ENCODE data around the gene RILPL2. TPM values are rescaled to one million over a fixed set of nuclear protein-coding genes. Genes with fewer than 3 reads are reported as not detected.
"Not testable (repeated sequence)": the region's sequence is repeated elsewhere in the genome, so short reads cannot be mapped to it uniquely, and the experiment has no call there.

The RILPL2 gene
- total and polyA plus RNA-seq, 12 donors = 1.1 to 6.6 (median 4.3) TPM

DNA sequence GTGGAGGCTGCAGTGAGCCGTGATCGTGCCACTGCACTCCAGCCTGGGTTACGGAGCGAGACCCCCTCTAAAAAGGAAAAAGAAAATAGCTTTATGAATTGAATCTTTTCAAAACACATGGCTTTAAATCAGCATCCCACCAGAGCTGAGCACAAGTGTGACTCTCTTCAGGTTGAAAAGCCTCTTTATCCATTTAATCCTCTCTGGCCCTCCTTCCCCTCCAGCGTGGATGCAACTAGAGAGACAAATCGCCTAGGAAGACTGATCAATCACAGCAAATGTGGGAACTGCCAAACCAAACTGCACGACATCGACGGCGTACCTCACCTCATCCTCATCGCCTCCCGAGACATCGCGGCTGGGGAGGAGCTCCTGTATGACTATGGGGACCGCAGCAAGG is 29.2 kb downstream of the RILPL2 start:
- WGBS, 4 donors = 90 to 95% (median 91%) methylated on average over 9 to 15 of the region's 15 CpGs
- H3K9me3 ChIP-seq (replicated peaks in 1 of 3); H3K27ac ChIP-seq; intact Hi-C loops (cut with DNase I); H3K4me1 ChIP-seq (replicated peaks in 1 of 2); H3K4me3 ChIP-seq; H3K27me3 ChIP-seq; DNase-seq: not testable (repeated sequence)
- peaks cover 0 to 64% of the 10 kb centered on the region in 2 donors for H3K36me3 ChIP-seq (replicated peaks in 1 of 2)

GRCh38 chr12:123404581-123404980 is 31.9 kb downstream of the RILPL2 start:
- 91 to 96% (median 92%) methylated on average over 7 to 9 of the region's 9 CpGs for WGBS, 4 donors
- Histone ChIP-seq H3K4me3 (no peak overlapping the region), H3K9me3 (replicated peaks in 1 of 3) (no peaks in the 10 kb centered on the region), H3K36me3 (replicated peaks in 1 of 2) (peaks cover 0 to 65% of the 10 kb centered on the region in 2 donors), H3K27ac (no peak overlapping the region), H3K4me1 (replicated peaks in 1 of 2) (no peaks in the 10 kb centered on the region), H3K27me3 (no peaks in the 10 kb centered on the region)
- TF ChIP-seq, protein P1, sequence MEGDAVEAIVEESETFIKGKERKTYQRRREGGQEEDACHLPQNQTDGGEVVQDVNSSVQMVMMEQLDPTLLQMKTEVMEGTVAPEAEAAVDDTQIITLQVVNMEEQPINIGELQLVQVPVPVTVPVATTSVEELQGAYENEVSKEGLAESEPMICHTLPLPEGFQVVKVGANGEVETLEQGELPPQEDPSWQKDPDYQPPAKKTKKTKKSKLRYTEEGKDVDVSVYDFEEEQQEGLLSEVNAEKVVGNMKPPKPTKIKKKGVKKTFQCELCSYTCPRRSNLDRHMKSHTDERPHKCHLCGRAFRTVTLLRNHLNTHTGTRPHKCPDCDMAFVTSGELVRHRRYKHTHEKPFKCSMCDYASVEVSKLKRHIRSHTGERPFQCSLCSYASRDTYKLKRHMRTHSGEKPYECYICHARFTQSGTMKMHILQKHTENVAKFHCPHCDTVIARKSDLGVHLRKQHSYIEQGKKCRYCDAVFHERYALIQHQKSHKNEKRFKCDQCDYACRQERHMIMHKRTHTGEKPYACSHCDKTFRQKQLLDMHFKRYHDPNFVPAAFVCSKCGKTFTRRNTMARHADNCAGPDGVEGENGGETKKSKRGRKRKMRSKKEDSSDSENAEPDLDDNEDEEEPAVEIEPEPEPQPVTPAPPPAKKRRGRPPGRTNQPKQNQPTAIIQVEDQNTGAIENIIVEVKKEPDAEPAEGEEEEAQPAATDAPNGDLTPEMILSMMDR (IDR thresholded peaks at IDR 0.05) = no peak
- no peak for TF ChIP-seq POLR2A (IDR thresholded peaks at IDR 0.05)
- intact Hi-C loops (cut with DNase I) = no loop called here
- no peak for DNase-seq

GRCh38 chr12:123401753-123402683 is 34.5 kb downstream of the RILPL2 start:
- no peaks in the 10 kb centered on the region for H3K27me3 ChIP-seq
- peaks cover 0 to 12% of the 10 kb centered on the region in 2 donors for H3K4me1 ChIP-seq (replicated peaks in 1 of 2)
- no peak overlapping the region for H3K27ac ChIP-seq
- TF ChIP-seq POLR2A (IDR thresholded peaks at IDR 0.05) = no peak
- TF ChIP-seq, protein P1 (IDR thresholded peaks at IDR 0.05) = no peak
- 83 to 88% (median 83%) methylated on average over 12 to 15 of the region's 15 CpGs for WGBS, 4 donors
- no peak overlapping the region for H3K4me3 ChIP-seq
- no peaks in the 10 kb centered on the region for H3K9me3 ChIP-seq (replicated peaks in 1 of 3)
- no peak for DNase-seq
- peaks cover 0 to 53% of the 10 kb centered on the region in 2 donors for H3K36me3 ChIP-seq (replicated peaks in 1 of 2)
- intact Hi-C loops (cut with DNase I) = no loop called here

DNA sequence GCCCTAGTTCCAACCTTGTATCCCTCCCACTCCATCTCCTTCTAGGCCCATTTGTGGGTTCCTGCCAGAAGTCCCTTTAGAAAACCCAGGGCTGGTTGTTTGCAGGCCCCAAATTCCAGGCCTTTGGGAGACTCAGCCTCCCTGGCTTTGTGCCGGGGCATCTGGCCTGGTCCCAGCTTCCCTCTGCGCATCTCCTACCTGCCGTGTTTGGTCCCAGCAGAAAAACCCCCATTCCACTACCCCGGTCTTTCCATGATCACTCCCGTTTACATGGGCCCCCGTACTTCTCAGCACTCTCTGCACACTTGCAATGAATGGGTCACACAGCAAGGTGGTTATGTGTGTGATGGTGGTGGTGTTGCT is 37.2 kb downstream of the RILPL2 start:
- intact Hi-C loops (cut with DNase I) = no loop called here
- DNase-seq = no peak
- peak overlapping the region in 3 of 5 donors; percentile 19 to 86 (median 63) for H3K27ac ChIP-seq
- H3K9me3 ChIP-seq (replicated peaks in 1 of 3) = no peaks in the 10 kb centered on the region
- H3K36me3 ChIP-seq (replicated peaks in 1 of 2) = peaks cover 0 to 53% of the 10 kb centered on the region in 2 donors
- no peak overlapping the region for H3K4me3 ChIP-seq
- H3K4me1 ChIP-seq (replicated peaks in 1 of 2) = peaks cover 0 to 12% of the 10 kb centered on the region in 2 donors
- 83 to 97% (median 91%) methylated on average over 6 of the region's 6 CpGs for WGBS, 4 donors
- no peak for TF ChIP-seq POLR2A (IDR thresholded peaks at IDR 0.05)
- no peaks in the 10 kb centered on the region for H3K27me3 ChIP-seq

DNA sequence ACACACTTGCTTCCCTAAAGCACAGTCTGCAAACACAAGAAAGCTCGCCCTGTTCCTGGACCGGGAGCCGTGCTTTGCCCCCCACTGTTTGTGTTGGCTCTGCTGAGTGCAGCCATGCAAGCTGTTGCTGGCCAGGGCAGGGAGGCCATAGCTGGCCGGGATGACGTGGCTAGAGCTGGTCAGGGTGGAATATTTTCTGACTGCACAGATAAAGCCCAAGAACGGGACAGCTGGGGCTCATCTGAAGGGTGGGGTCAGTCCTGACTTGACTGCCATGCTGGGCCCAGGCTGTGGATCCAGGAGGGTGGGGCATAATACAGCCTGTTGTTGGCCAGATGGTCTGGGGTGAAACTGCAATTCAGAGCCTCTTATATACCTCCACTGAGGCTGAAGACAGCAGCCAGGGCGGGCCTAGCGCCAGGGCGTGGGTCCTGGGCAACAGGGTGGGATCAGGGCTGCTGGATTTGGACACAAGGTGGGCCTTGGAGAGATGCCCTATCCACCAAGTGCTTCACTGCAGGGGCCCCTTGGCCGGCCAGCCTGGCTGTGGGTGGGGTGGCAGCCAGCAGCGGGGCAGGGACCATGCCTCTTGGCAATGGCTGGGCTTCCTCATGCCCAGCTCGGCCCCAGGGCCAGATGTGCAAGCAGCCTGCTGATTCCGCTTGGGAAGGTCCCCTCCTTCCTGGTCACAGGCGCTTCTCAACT is 37.8 kb downstream of the RILPL2 start:
- Histone ChIP-seq H3K27me3 (no peaks in the 10 kb centered on the region), H3K4me3 (no peak overlapping the region), H3K4me1 (replicated peaks in 1 of 2) (peaks cover 0 to 12% of the 10 kb centered on the region in 2 donors), H3K27ac (peak overlapping the region in 3 of 5 donors; percentile 19 to 86 (median 63)), H3K9me3 (replicated peaks in 1 of 3) (no peaks in the 10 kb centered on the region), H3K36me3 (replicated peaks in 1 of 2) (peaks cover 0 to 53% of the 10 kb centered on the region in 2 donors)
- intact Hi-C loops (cut with DNase I) = no loop called here
- TF ChIP-seq, protein P1 (IDR thresholded peaks at IDR 0.05) = no peak
- no peak for TF ChIP-seq POLR2A (IDR thresholded peaks at IDR 0.05)
- WGBS, 4 donors = 68 to 83% (median 81%) methylated on average over 9 to 14 of the region's 14 CpGs
- peak in 6 of 7 donors; percentile 37 to 78 (median 49) for DNase-seq
